SK-N-MC (cell line): Measurements from ENCODE around the gene PSMA8.
"Not testable (repeated sequence)": the region's sequence is repeated elsewhere in the genome, so short reads cannot be mapped to it uniquely, and the experiment has no call there.

Source experiments
- DNase-seq: peaks from one replicate; pipeline ENCODE4 v3.0.0-alpha.2; 2011; ENCODE audit warnings: low read depth, low spot score
- H3K27ac ChIP-seq: fragments of 200-600 bp; sonication (generic); 2 replicates; pipeline ENCODE4 v1.5.1; 2016; ENCODE audit warnings: mixed run types
- H3K36me3 ChIP-seq: fragments of 200-600 bp; sonication (generic); 2 replicates; pipeline ENCODE4 v1.6.1; 2017; ENCODE audit warnings: antibody characterized with exemption, low read length, mixed read lengths; ENCODE audit not compliant: insufficient read depth
- H3K4me3 ChIP-seq: fragments of 200-600 bp; sonication (generic); 2 replicates; pipeline ENCODE4 v1.5.1; 2016
- H3K9ac ChIP-seq: fragments of 200-600 bp; sonication (generic); 2 replicates; pipeline ENCODE4 v1.8.0; 2017; ENCODE audit warnings: mixed run types, mixed read lengths; ENCODE audit not compliant: insufficient read length
- H3K9me3 ChIP-seq: fragments of 200-600 bp; sonication (generic); 2 replicates; pipeline ENCODE4 v1.6.1; 2017; ENCODE audit warnings: low read depth, mild to moderate bottlenecking, antibody characterized with exemption, low read length, moderate library complexity, mixed read lengths
- EZH2 ChIP-seq: fragments of 200-600 bp; sonication (generic); IDR thresholded peaks from one replicate; pipeline ENCODE4 v1.6.1; 2017; ENCODE audit warnings: antibody characterized with exemption
- FOXP2 ChIP-seq: optimal IDR thresholded peaks from 2 replicates; pipeline ENCODE3; 2011; ENCODE audit warnings: mild to moderate bottlenecking, moderate library complexity; ENCODE audit not compliant: insufficient read depth; ENCODE audit errors: extremely low read length, control extremely low read depth
- POLR2AphosphoS5 ChIP-seq: IDR thresholded peaks from 2 replicates; pipeline ENCODE4 v1.6.1; 2012; ENCODE audit warnings: mild to moderate bottlenecking, low read depth, low read length, borderline replicate concordance

The PSMA8 gene

GRCh38 chr18:26157326-26157725, 23.7 kb downstream of the PSMA8 start:
- no peak for TF ChIP-seq POLR2AphosphoS5
- TF ChIP-seq EZH2 = no peak
- TF ChIP-seq FOXP2 = no peak
- Histone ChIP-seq H3K9ac (no peak overlapping the region), H3K36me3 (no peaks in the 10 kb centered on the region), H3K27ac (no peak overlapping the region), H3K4me3 (no peak overlapping the region), H3K9me3 (no peaks in the 10 kb centered on the region; the same call in 1 of the 2 replicates)
- no peak for DNase-seq

- Histone ChIP-seq H3K9me3 (no peaks in the 10 kb centered on the region; the same call in 1 of the 2 replicates), H3K9ac (no peak overlapping the region), H3K27ac (no peak overlapping the region), H3K36me3 (no peaks in the 10 kb centered on the region), H3K4me3 (no peak overlapping the region)
- no peak for DNase-seq
- no peak for TF ChIP-seq FOXP2
- TF ChIP-seq EZH2 = no peak
- no peak for TF ChIP-seq POLR2AphosphoS5
Measured at GRCh38 chr18:26159353-26159752, 25.7 kb downstream of the PSMA8 start.

DNA sequence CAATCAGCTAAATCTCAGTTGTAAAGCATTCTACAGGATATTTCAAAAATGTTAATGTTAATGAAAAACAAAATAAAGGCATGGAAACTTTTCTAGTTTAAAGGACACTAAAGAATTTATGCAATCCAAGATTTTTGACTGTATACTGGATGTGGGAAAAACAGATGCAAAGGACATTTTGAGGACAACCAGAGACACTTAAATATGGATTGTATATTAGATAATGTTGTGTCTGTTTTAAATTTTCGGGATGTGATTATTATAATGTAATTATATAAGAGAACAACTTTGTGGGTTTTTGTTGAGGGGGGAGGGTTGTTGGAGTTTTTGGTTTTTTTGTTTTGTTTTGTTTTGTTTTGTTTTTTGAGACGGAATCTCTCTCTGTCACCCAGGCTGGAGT, 30.9 kb downstream of the PSMA8 start:
- Histone ChIP-seq H3K4me3 (no peak overlapping the region), H3K27ac (no peak overlapping the region), H3K9ac (no peak overlapping the region), H3K9me3 (no peaks in the 10 kb centered on the region), H3K36me3 (no peaks in the 10 kb centered on the region)
- TF ChIP-seq FOXP2 = no peak
- TF ChIP-seq EZH2 = no peak
- TF ChIP-seq POLR2AphosphoS5 = no peak
- no peak for DNase-seq

- H3K9me3 ChIP-seq, DNase-seq, H3K9ac ChIP-seq, H3K27ac ChIP-seq, H3K4me3 ChIP-seq, H3K36me3 ChIP-seq: not testable (repeated sequence)
Measured at GRCh38 chr18:26167592-26167991, 33.9 kb downstream of the PSMA8 start.

GRCh38 chr18:26175481-26175880, 41.8 kb downstream of the PSMA8 start:
- Histone ChIP-seq H3K9ac (no peak overlapping the region), H3K36me3 (no peaks in the 10 kb centered on the region), H3K4me3 (no peak overlapping the region), H3K27ac (no peak overlapping the region), H3K9me3 (no peaks in the 10 kb centered on the region)
- no peak for DNase-seq
- TF ChIP-seq EZH2 (no peak), POLR2AphosphoS5 (no peak), FOXP2 (no peak)

- Histone ChIP-seq H3K9ac (no peak overlapping the region), H3K27ac (no peak overlapping the region), H3K9me3 (no peaks in the 10 kb centered on the region), H3K4me3 (no peak overlapping the region), H3K36me3 (no peaks in the 10 kb centered on the region)
- TF ChIP-seq POLR2AphosphoS5 (no peak), FOXP2 (no peak), EZH2 (no peak)
- DNase-seq = no peak
Measured at GRCh38 chr18:26176134-26176533, 42.5 kb downstream of the PSMA8 start.

GRCh38 chr18:26181343-26181826, 47.7 kb downstream of the PSMA8 start:
- no peak for DNase-seq
- H3K27ac ChIP-seq = no peak overlapping the region
- no peak overlapping the region for H3K4me3 ChIP-seq
- no peaks in the 10 kb centered on the region for H3K36me3 ChIP-seq
- H3K9me3 ChIP-seq = no peaks in the 10 kb centered on the region
- no peak for TF ChIP-seq FOXP2
- no peak for TF ChIP-seq EZH2
- no peak for TF ChIP-seq POLR2AphosphoS5
- H3K9ac ChIP-seq = no peak overlapping the region

GRCh38 chr18:26183395-26184112, 49.9 kb downstream of the PSMA8 start:
- no peak overlapping the region for H3K27ac ChIP-seq
- H3K36me3 ChIP-seq = no peaks in the 10 kb centered on the region
- no peak for DNase-seq
- H3K4me3 ChIP-seq = no peak overlapping the region
- TF ChIP-seq EZH2 (no peak), FOXP2 (no peak), POLR2AphosphoS5 (no peak)
- no peaks in the 10 kb centered on the region for H3K9me3 ChIP-seq
- H3K9ac ChIP-seq = no peak overlapping the region

- no peak overlapping the region for H3K27ac ChIP-seq
- no peak for DNase-seq
- no peaks in the 10 kb centered on the region for H3K36me3 ChIP-seq
- H3K9ac ChIP-seq = no peak overlapping the region
- H3K9me3 ChIP-seq = no peaks in the 10 kb centered on the region
- TF ChIP-seq POLR2AphosphoS5 (no peak), FOXP2 (no peak), EZH2 (no peak)
- H3K4me3 ChIP-seq = no peak overlapping the region
Measured at GRCh38 chr18:26185267-26185666, 51.6 kb downstream of the PSMA8 start.
